HepG2 (cell line): Measurements from ENCODE around the gene OGFR. TPM values are rescaled to one million over a fixed set of nuclear protein-coding genes. Genes with fewer than 3 reads are reported as not detected.
A peak's percentile ranks its signal among the peaks of the same experiment; 100 is the strongest.

Experiments
- BRD4 ChIP-seq: sonication (generic); formaldehyde crosslinking; IDR thresholded peaks from 2 replicates; pipeline ENCODE4 v1.4.0; 2020; ENCODE audit warnings: missing genetic modification reagents
- MAF1 ChIP-seq: sonication (generic); formaldehyde crosslinking; IDR thresholded peaks from 2 replicates; pipeline ENCODE4 v1.5.0; 2020; ENCODE audit warnings: missing genetic modification reagents, borderline replicate concordance
- RFXAP ChIP-seq: sonication (generic); formaldehyde crosslinking; IDR thresholded peaks from 2 replicates; pipeline ENCODE4 v1.4.0; 2020; ENCODE audit warnings: missing genetic modification reagents, borderline replicate concordance
- ZNF121 ChIP-seq: sonication (generic); formaldehyde crosslinking; IDR thresholded peaks from 2 replicates; pipeline ENCODE4 v1.5.0; 2020; ENCODE audit warnings: mild to moderate bottlenecking, missing genetic modification reagents
- ZNF850 ChIP-seq: sonication (generic); formaldehyde crosslinking; conservative IDR thresholded peaks from 2 replicates; pipeline ENCODE4 v1.9.0; 2021; ENCODE audit warnings: mild to moderate bottlenecking, missing genetic modification reagents
- ZSCAN9 ChIP-seq: IDR thresholded peaks from 2 replicates; pipeline ENCODE4 v1.6.1; 2016; ENCODE audit warnings: borderline replicate concordance
- polyA plus RNA-seq, 8 experiments: library from polyadenylated mRNA; depleted of rRNA in 3 of 8; stranded (reverse) in 7 of 8; unstranded in 1 of 8; fragments of >200 nt; fragmentation: Illumina TruSeq in 4 of 8; extraction: Trizol in 4 of 8; gene quantifications; 2 replicates each; pipeline versions ENCODE4 v1.2.1 to v1.2.3, GENCODE V29; 2011 to 2016; ENCODE audit warnings: low read depth in 4 of 8, missing spikeins in 1 of 8, mixed read lengths in 1 of 8; ENCODE audit not compliant: insufficient read depth in 1 of 8
- total RNA-seq, 5 experiments: library from RNA; depleted of rRNA; stranded (reverse); fragments of >200 nt; fragmentation: Illumina TruSeq; extraction: Trizol; gene quantifications; 2 replicates each; pipeline ENCODE4 v1.2.3, GENCODE V29; 2016; ENCODE audit warnings: low read depth in 1 of 5
- TF ChIP-seq, protein P1 (sequence below): sonication (generic); formaldehyde crosslinking; IDR thresholded peaks from 2 replicates; pipeline ENCODE4 v1.5.0; 2020; ENCODE audit warnings: missing genetic modification reagents
- TF ChIP-seq, protein P2 (sequence below), 2 experiments: sonication (generic) in 1 of 2; formaldehyde crosslinking in 1 of 2; IDR thresholded peaks; 2 replicates each; pipeline versions ENCODE4 v1.6.1 to v1.9.0; 2014 to 2022; ENCODE audit warnings: antibody characterized with exemption in 1 of 2, borderline replicate concordance in 1 of 2, inconsistent platforms in 1 of 2, low read depth in 1 of 2, missing genetic modification reagents in 1 of 2
- TF ChIP-seq, protein P3 (sequence below): sonication (generic); formaldehyde crosslinking; conservative IDR thresholded peaks from 2 replicates; pipeline ENCODE4 v1.5.0; 2020; ENCODE audit warnings: missing genetic modification reagents
- TF ChIP-seq, protein P4 (sequence below): sonication (generic); formaldehyde crosslinking; conservative IDR thresholded peaks from 2 replicates; pipeline ENCODE4 v1.4.0; 2020; ENCODE audit warnings: missing genetic modification reagents
- TF ChIP-seq, protein P5 (sequence below): sonication (generic); formaldehyde crosslinking; IDR thresholded peaks from 2 replicates; pipeline ENCODE4 v1.5.1; 2020; ENCODE audit warnings: mild to moderate bottlenecking, missing genetic modification reagents, borderline replicate concordance
- TF ChIP-seq, protein P6 (sequence below): sonication (generic); formaldehyde crosslinking; conservative IDR thresholded peaks from 2 replicates; pipeline ENCODE4 v1.4.0; 2020; ENCODE audit warnings: missing genetic modification reagents

The OGFR gene
- total and polyA plus RNA-seq, 2 of the 13 experiments (the other 11 are each of a cell fraction or from before 2014, with no cell fraction given), result 47.7 to 81.8 TPM

DNA sequence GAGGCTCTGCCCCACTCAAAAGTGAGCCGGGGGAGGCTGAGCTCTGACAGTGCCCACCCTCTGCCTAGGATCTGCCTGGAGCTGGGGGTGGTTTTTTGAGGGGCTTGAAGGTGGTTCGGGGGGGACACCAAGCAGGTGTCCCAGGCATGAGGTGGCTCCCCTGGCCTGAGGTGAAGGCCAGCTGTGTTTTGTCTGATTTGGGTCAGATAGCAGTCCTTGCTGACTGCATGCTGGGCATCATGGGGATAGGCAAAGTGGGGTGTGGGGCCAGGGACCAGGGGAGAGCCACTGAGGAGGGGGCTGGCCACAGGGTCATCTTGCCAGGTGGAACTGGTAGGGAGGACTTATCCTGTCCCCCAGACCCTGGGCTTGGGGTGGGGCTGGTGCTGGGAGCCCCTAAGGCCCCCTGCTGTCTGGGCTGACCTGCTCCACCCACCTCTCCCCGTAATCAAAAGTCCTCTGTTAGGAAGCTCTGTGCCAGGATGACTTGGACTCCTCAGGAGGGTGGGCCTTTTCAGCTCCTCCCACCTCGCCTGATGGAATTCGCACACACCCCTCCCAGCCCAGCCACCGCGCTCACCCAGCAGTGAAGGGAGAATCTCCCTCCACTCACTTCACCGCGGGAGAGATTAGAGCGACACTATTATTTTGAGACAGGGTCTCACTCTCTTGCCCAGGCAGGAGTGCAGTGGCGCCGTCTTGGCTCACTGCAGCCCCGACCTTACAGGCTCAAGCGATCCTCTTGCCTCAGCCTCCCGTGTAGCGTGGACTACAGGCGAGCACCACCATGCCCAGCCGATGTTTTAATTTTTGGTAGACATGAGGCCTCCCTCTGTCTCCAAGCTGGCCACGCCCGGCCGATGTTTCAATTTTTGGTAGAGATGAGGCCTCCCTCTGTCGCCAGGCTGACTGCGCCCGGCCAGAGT, 10.7 kb downstream of the OGFR start (continued):
- TF ChIP-seq, protein P1, sequence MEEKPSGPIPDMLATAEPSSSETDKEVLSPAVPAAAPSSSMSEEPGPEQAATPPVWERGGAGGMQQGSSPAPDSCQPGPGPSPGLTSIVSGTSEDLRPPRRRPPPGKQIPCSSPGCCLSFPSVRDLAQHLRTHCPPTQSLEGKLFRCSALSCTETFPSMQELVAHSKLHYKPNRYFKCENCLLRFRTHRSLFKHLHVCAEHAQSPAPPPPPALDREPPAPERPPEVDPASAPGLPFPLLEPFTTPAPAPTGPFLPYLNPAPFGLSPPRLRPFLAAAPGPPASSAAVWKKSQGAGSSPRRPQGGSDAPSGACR (CRISPR knock-in tag), result 0 out of 2 replicates have a peak, but pooled peaks have one; percentile 63
- TF ChIP-seq MAF1 (CRISPR knock-in tag), result no peak; the same call in 1 of the 2 replicates
- TF ChIP-seq, protein P2, sequence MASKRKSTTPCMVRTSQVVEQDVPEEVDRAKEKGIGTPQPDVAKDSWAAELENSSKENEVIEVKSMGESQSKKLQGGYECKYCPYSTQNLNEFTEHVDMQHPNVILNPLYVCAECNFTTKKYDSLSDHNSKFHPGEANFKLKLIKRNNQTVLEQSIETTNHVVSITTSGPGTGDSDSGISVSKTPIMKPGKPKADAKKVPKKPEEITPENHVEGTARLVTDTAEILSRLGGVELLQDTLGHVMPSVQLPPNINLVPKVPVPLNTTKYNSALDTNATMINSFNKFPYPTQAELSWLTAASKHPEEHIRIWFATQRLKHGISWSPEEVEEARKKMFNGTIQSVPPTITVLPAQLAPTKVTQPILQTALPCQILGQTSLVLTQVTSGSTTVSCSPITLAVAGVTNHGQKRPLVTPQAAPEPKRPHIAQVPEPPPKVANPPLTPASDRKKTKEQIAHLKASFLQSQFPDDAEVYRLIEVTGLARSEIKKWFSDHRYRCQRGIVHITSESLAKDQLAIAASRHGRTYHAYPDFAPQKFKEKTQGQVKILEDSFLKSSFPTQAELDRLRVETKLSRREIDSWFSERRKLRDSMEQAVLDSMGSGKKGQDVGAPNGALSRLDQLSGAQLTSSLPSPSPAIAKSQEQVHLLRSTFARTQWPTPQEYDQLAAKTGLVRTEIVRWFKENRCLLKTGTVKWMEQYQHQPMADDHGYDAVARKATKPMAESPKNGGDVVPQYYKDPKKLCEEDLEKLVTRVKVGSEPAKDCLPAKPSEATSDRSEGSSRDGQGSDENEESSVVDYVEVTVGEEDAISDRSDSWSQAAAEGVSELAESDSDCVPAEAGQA (IDR thresholded peaks at IDR 0.05; ENCODE audit: low read depth), result no peak
- TF ChIP-seq, protein P2 (CRISPR knock-in tag; IDR thresholded peaks at IDR 0.05; ENCODE audit: borderline replicate concordance), result no peak
- TF ChIP-seq, protein P3, sequence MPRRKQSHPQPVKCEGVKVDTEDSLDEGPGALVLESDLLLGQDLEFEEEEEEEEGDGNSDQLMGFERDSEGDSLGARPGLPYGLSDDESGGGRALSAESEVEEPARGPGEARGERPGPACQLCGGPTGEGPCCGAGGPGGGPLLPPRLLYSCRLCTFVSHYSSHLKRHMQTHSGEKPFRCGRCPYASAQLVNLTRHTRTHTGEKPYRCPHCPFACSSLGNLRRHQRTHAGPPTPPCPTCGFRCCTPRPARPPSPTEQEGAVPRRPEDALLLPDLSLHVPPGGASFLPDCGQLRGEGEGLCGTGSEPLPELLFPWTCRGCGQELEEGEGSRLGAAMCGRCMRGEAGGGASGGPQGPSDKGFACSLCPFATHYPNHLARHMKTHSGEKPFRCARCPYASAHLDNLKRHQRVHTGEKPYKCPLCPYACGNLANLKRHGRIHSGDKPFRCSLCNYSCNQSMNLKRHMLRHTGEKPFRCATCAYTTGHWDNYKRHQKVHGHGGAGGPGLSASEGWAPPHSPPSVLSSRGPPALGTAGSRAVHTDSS (CRISPR knock-in tag), result no peak
- TF ChIP-seq, protein P4, sequence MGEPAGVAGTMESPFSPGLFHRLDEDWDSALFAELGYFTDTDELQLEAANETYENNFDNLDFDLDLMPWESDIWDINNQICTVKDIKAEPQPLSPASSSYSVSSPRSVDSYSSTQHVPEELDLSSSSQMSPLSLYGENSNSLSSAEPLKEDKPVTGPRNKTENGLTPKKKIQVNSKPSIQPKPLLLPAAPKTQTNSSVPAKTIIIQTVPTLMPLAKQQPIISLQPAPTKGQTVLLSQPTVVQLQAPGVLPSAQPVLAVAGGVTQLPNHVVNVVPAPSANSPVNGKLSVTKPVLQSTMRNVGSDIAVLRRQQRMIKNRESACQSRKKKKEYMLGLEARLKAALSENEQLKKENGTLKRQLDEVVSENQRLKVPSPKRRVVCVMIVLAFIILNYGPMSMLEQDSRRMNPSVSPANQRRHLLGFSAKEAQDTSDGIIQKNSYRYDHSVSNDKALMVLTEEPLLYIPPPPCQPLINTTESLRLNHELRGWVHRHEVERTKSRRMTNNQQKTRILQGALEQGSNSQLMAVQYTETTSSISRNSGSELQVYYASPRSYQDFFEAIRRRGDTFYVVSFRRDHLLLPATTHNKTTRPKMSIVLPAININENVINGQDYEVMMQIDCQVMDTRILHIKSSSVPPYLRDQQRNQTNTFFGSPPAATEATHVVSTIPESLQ (CRISPR knock-in tag), result no peak
- peak; percentile 87 for TF ChIP-seq ZNF121 (CRISPR knock-in tag)
- no peak for TF ChIP-seq BRD4 (CRISPR knock-in tag)
- no peak for TF ChIP-seq ZSCAN9 (CRISPR knock-in tag)
- TF ChIP-seq, protein P5, sequence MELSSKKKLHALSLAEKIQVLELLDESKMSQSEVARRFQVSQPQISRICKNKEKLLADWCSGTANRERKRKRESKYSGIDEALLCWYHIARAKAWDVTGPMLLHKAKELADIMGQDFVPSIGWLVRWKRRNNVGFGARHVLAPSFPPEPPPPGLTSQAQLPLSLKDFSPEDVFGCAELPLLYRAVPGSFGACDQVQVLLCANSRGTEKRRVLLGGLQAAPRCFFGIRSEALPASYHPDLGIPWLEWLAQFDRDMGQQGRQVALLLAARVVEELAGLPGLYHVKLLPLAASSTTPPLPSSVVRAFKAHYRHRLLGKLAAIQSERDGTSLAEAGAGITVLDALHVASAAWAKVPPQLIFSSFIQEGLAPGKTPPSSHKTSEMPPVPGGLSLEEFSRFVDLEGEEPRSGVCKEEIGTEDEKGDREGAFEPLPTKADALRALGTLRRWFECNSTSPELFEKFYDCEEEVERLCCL (CRISPR knock-in tag), result no peak
- peak; percentile 62; the same call in 1 of the 2 replicates for TF ChIP-seq RFXAP (CRISPR knock-in tag)
- TF ChIP-seq, protein P6, sequence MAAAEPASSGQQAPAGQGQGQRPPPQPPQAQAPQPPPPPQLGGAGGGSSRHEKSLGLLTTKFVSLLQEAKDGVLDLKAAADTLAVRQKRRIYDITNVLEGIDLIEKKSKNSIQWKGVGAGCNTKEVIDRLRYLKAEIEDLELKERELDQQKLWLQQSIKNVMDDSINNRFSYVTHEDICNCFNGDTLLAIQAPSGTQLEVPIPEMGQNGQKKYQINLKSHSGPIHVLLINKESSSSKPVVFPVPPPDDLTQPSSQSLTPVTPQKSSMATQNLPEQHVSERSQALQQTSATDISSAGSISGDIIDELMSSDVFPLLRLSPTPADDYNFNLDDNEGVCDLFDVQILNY (CRISPR knock-in tag), result no peak; the same call in 1 of the 2 replicates
- TF ChIP-seq ZNF850 (CRISPR knock-in tag), result no peak
